ENCODE results near the gene TPRKB. TPM values are rescaled to one million over a fixed set of nuclear protein-coding genes. Genes with fewer than 3 reads are reported as not detected.

Gene TPRKB
- total and polyA plus RNA-seq, 9 of the 15 experiments (the other 6 are each of a cell fraction or from before 2014, with no cell fraction given): 55.6 to 250 (median 112) TPM

- TF ChIP-seq, protein P1, sequence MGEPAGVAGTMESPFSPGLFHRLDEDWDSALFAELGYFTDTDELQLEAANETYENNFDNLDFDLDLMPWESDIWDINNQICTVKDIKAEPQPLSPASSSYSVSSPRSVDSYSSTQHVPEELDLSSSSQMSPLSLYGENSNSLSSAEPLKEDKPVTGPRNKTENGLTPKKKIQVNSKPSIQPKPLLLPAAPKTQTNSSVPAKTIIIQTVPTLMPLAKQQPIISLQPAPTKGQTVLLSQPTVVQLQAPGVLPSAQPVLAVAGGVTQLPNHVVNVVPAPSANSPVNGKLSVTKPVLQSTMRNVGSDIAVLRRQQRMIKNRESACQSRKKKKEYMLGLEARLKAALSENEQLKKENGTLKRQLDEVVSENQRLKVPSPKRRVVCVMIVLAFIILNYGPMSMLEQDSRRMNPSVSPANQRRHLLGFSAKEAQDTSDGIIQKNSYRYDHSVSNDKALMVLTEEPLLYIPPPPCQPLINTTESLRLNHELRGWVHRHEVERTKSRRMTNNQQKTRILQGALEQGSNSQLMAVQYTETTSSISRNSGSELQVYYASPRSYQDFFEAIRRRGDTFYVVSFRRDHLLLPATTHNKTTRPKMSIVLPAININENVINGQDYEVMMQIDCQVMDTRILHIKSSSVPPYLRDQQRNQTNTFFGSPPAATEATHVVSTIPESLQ (CRISPR knock-in tag; IDR thresholded peaks at IDR 0.05): no peak
- TF ChIP-seq, protein P2, sequence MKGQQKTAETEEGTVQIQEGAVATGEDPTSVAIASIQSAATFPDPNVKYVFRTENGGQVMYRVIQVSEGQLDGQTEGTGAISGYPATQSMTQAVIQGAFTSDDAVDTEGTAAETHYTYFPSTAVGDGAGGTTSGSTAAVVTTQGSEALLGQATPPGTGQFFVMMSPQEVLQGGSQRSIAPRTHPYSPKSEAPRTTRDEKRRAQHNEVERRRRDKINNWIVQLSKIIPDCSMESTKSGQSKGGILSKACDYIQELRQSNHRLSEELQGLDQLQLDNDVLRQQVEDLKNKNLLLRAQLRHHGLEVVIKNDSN (CRISPR knock-in tag; IDR thresholded peaks at IDR 0.05): no peak
- TF ChIP-seq, protein P3, sequence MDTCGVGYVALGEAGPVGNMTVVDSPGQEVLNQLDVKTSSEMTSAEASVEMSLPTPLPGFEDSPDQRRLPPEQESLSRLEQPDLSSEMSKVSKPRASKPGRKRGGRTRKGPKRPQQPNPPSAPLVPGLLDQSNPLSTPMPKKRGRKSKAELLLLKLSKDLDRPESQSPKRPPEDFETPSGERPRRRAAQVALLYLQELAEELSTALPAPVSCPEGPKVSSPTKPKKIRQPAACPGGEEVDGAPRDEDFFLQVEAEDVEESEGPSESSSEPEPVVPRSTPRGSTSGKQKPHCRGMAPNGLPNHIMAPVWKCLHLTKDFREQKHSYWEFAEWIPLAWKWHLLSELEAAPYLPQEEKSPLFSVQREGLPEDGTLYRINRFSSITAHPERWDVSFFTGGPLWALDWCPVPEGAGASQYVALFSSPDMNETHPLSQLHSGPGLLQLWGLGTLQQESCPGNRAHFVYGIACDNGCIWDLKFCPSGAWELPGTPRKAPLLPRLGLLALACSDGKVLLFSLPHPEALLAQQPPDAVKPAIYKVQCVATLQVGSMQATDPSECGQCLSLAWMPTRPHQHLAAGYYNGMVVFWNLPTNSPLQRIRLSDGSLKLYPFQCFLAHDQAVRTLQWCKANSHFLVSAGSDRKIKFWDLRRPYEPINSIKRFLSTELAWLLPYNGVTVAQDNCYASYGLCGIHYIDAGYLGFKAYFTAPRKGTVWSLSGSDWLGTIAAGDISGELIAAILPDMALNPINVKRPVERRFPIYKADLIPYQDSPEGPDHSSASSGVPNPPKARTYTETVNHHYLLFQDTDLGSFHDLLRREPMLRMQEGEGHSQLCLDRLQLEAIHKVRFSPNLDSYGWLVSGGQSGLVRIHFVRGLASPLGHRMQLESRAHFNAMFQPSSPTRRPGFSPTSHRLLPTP (IDR thresholded peaks at IDR 0.05; ENCODE audit: borderline replicate concordance, extremely low read depth, insufficient read length): no peak
- no peak for TF ChIP-seq NCOA4 (IDR thresholded peaks at IDR 0.05; ENCODE audit: partially characterized antibody)
- no peak for TF ChIP-seq BCOR (IDR thresholded peaks at IDR 0.05)
- TF ChIP-seq TAF1 (IDR thresholded peaks at IDR 0.05; ENCODE audit: control insufficient read depth, extremely low read depth, insufficient read depth, low read length, severe bottlenecking): peak; percentile 89
- TF ChIP-seq ZBTB7A (IDR thresholded peaks at IDR 0.05; ENCODE audit: borderline replicate concordance, control insufficient read depth, low read depth, low read length): no peak; the same call in 1 of the 2 replicates
- no peak for TF ChIP-seq ZC3H8 (IDR thresholded peaks at IDR 0.05)
- TF ChIP-seq MEIS2 (IDR thresholded peaks at IDR 0.05; ENCODE audit: partially characterized antibody): peak; percentile 33
- TF ChIP-seq MBD2 (IDR thresholded peaks at IDR 0.05; ENCODE audit: borderline replicate concordance, low read depth): peak; percentile 67; the same call in 1 of the 2 replicates
- no peak for TF ChIP-seq DNMT1 (IDR thresholded peaks at IDR 0.05)
- TF ChIP-seq HNRNPH1 (optimal IDR thresholded peaks at IDR 0.05; ENCODE audit: low read depth, low read length): no peak
- TF ChIP-seq, protein P4, sequence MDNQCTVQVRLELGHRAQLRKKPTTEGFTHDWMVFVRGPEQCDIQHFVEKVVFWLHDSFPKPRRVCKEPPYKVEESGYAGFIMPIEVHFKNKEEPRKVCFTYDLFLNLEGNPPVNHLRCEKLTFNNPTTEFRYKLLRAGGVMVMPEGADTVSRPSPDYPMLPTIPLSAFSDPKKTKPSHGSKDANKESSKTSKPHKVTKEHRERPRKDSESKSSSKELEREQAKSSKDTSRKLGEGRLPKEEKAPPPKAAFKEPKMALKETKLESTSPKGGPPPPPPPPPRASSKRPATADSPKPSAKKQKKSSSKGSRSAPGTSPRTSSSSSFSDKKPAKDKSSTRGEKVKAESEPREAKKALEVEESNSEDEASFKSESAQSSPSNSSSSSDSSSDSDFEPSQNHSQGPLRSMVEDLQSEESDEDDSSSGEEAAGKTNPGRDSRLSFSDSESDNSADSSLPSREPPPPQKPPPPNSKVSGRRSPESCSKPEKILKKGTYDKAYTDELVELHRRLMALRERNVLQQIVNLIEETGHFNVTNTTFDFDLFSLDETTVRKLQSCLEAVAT (IDR thresholded peaks at IDR 0.05): peak in 1 of 2 experiments; percentile 91; a peak in 2 of 4 replicates
- peak; percentile 65; the same call in 1 of the 2 replicates for TF ChIP-seq CTBP1 (IDR thresholded peaks at IDR 0.05; ENCODE audit: borderline replicate concordance)
- TF ChIP-seq TBP (optimal IDR thresholded peaks at IDR 0.05; ENCODE audit: low read depth, low read length): peak; percentile 82
Measured at GRCh38 chr2:73736855-73737779, at the start of gene TPRKB (continued).

Data from K562 (cell line).